PC-9 (cell line): ENCODE data around the gene CD209. TPM values are rescaled to one million over a fixed set of nuclear protein-coding genes. Genes with fewer than 3 reads are reported as not detected.

Experiments
- BruUV-seq: library from RNA; stranded (reverse); fragments of 400-500 nt; replicated peaks from 2 replicates; lab custom pipeline; 2021; lab: Mats Ljungman, UMichigan
- CTCF ChIA-PET: fragments of 300-600 bp; sonication (Branson Sonifier 250); formaldehyde crosslinking; loops from one replicate; lab custom pipeline; 2022; ENCODE audit warnings: antibody characterized with exemption; lab: Charles Lee
- POLR2A ChIA-PET: fragments of 300-600 bp; sonication (Branson Sonifier 250); formaldehyde crosslinking; loops from one replicate; lab custom pipeline; 2022; ENCODE audit warnings: antibody characterized with exemption; ENCODE audit not compliant: unreplicated experiment; lab: Charles Lee
- DNase-seq, 2 experiments: peaks; one replicate each; pipeline versions ENCODE4 v3.0.0 to v3.0.0-alpha.2; 2015 to 2022; ENCODE audit warnings: mixed read lengths in 1 of 2
- H2AFZ ChIP-seq: fragments of 200-600 bp; sonication (generic); 2 replicates; pipeline ENCODE4 v1.8.1; 2017; ENCODE audit warnings: antibody characterized with exemption
- H3F3A ChIP-seq: fragments of 200-600 bp; sonication (generic); 2 replicates; pipeline ENCODE4 v1.8.1; 2017; ENCODE audit warnings: antibody characterized with exemption, mild to moderate bottlenecking, low read depth; ENCODE audit not compliant: insufficient read depth
- H3K27ac ChIP-seq: fragments of 200-600 bp; sonication (generic); 2 replicates; pipeline ENCODE4 v1.6.1; 2016; ENCODE audit warnings: mixed run types
- H3K27me3 ChIP-seq: fragments of 200-600 bp; sonication (generic); 2 replicates; pipeline ENCODE4 v1.6.1; 2016; ENCODE audit warnings: low read depth, mixed run types; ENCODE audit not compliant: insufficient read depth
- H3K36me3 ChIP-seq: fragments of 200-600 bp; sonication (generic); 2 replicates; pipeline ENCODE4 v1.6.1; 2016; ENCODE audit warnings: low read depth, mixed run types
- H3K4me1 ChIP-seq: fragments of 200-600 bp; sonication (generic); replicated peaks from 2 replicates; pipeline ENCODE4 v1.6.1; 2016; ENCODE audit warnings: mixed run types; ENCODE audit not compliant: insufficient read depth
- H3K4me2 ChIP-seq: fragments of 200-600 bp; sonication (generic); 2 replicates; pipeline ENCODE4 v1.6.1; 2017; ENCODE audit warnings: mixed run types
- H3K4me3 ChIP-seq: fragments of 200-600 bp; sonication (generic); 2 replicates; pipeline ENCODE4 v1.6.1; 2016; ENCODE audit warnings: mixed run types
- H3K79me2 ChIP-seq: fragments of 200-600 bp; sonication (generic); 2 replicates; pipeline ENCODE4 v1.6.1; 2017; ENCODE audit warnings: low read depth, mixed run types
- H3K9me2 ChIP-seq: fragments of 200-600 bp; sonication (generic); 2 replicates; pipeline ENCODE4 v1.8.1; 2017; ENCODE audit warnings: mild to moderate bottlenecking; ENCODE audit not compliant: insufficient read depth
- H3K9me3 ChIP-seq: fragments of 200-600 bp; sonication (generic); 2 replicates; pipeline ENCODE4 v1.8.1; 2016; ENCODE audit warnings: low read depth; ENCODE audit not compliant: insufficient read depth
- H4K20me1 ChIP-seq: fragments of 200-600 bp; sonication (generic); 2 replicates; pipeline ENCODE4 v1.8.1; 2017; ENCODE audit not compliant: insufficient read depth
- EZH2 ChIP-seq: fragments of 200-600 bp; sonication (generic); IDR thresholded peaks from 2 replicates; pipeline ENCODE4 v1.8.0; 2017; ENCODE audit warnings: antibody characterized with exemption, low read depth
- intact Hi-C: fragments of 100-400 bp; cut with micrococcal nuclease; formaldehyde crosslinking; loops from one replicate; pipeline ENCODE4 v1.10.0; 2022; ENCODE audit not compliant: unreplicated experiment
- total RNA-seq: library from RNA; stranded (reverse); gene quantifications from 2 replicates; pipeline ENCODE4 v1.2.3, GENCODE V29; 2021
- TF ChIP-seq, protein P1 (sequence below): fragments of 200-600 bp; sonication (generic); conservative IDR thresholded peaks from 2 replicates; pipeline ENCODE4 v1.6.1; 2017; ENCODE audit warnings: mixed run types, antibody characterized with exemption, mild to moderate bottlenecking, moderate library complexity

CD209 gene
- total RNA-seq, 1 experiment from 2014 or later, result not detected

- TF ChIP-seq EZH2, result no peak
- TF ChIP-seq, protein P1, sequence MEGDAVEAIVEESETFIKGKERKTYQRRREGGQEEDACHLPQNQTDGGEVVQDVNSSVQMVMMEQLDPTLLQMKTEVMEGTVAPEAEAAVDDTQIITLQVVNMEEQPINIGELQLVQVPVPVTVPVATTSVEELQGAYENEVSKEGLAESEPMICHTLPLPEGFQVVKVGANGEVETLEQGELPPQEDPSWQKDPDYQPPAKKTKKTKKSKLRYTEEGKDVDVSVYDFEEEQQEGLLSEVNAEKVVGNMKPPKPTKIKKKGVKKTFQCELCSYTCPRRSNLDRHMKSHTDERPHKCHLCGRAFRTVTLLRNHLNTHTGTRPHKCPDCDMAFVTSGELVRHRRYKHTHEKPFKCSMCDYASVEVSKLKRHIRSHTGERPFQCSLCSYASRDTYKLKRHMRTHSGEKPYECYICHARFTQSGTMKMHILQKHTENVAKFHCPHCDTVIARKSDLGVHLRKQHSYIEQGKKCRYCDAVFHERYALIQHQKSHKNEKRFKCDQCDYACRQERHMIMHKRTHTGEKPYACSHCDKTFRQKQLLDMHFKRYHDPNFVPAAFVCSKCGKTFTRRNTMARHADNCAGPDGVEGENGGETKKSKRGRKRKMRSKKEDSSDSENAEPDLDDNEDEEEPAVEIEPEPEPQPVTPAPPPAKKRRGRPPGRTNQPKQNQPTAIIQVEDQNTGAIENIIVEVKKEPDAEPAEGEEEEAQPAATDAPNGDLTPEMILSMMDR, result no peak
- Histone ChIP-seq H4K20me1 (no peaks in the 10 kb centered on the region), H3K9me3 (peaks cover 7% of the 10 kb centered on the region; the same call in 1 of the 2 replicates), H3K79me2 (no peaks in the 10 kb centered on the region), H2AFZ (no peak overlapping the region), H3K9me2 (no peaks in the 10 kb centered on the region), H3K4me3 (no peak overlapping the region), H3K36me3 (no peaks in the 10 kb centered on the region), H3K27me3 (peaks cover 22% of the 10 kb centered on the region), H3K27ac (no peak overlapping the region), H3F3A (no peaks in the 10 kb centered on the region), H3K4me1 (no peaks in the 10 kb centered on the region), H3K4me2 (no peak overlapping the region)
- intact Hi-C loops, result no loop called here
- no peak for DNase-seq
- CTCF ChIA-PET, result no interaction called here
- BruUV-seq, result no TSS peak
- POLR2A ChIA-PET, result no interaction called here
Observed at GRCh38 chr19:7763696-7764095, 16.4 kb upstream of the CD209 start.

DNA sequence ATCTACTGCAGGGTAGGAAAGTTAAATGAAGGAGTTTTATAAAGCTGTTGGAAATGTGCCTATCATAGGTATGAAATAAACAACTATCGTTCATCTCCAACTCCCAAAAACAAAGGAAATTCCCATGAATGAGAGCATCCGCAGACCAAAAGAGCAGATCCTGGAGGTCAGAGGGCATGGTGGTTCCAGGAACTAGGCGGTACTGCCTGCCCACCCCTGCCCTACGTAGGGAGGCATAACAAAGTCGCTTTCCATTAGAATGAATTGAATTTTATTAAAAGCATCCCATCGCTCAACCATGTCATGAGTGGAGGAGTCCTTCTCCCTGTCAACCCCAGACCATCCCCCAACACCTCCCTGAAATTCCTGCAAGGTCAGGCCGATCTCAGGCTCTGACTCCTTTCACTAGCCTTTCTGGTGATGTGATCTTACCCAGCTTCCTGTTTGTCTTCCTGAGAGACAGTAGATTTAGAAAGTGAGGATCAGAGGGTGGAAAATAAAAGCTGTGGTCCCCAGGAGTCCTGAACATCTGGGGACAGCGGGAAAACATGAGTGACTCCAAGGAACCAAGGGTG lies 15.5 kb upstream of the CD209 start, which contains the start of gene CLEC4M:
Gene CLEC4M (plus strand): TSS at position 525 of the 575 bp plus-strand sequence. CDS start 24 bp downstream, at position 549.
- ChIA-PET CTCF (no interaction called here), POLR2A (no interaction called here)
- DNase-seq, result no peak
- TF ChIP-seq EZH2, result no peak
- TF ChIP-seq, protein P1, result no peak
- no TSS peak for BruUV-seq
- Histone ChIP-seq H4K20me1 (no peaks in the 10 kb centered on the region), H3K9me2 (no peaks in the 10 kb centered on the region), H3K4me3 (no peak within 1 kb of the TSS), H3K27ac (no peak within 1 kb of the TSS), H3K79me2 (no peaks in the 10 kb centered on the region), H3F3A (no peaks in the 10 kb centered on the region), H3K4me1 (no peaks in the 10 kb centered on the region), H3K4me2 (no peak within 1 kb of the TSS), H3K27me3 (peaks cover 20% of the 10 kb centered on the region), H3K9me3 (peaks cover 7% of the 10 kb centered on the region; the same call in 1 of the 2 replicates), H3K36me3 (no peaks in the 10 kb centered on the region), H2AFZ (no peak within 1 kb of the TSS)
- intact Hi-C loops, result no loop called here

- H3K4me2 ChIP-seq, result no peak overlapping the region
- H3K27me3 ChIP-seq, result peaks cover 13% of the 10 kb centered on the region; the same call in 1 of the 2 replicates
- intact Hi-C loops, result no loop called here
- H3K36me3 ChIP-seq, result no peaks in the 10 kb centered on the region
- no peak for DNase-seq
- no peaks in the 10 kb centered on the region for H3K9me2 ChIP-seq
- no peaks in the 10 kb centered on the region for H3K79me2 ChIP-seq
- no TSS peak for BruUV-seq
- no peaks in the 10 kb centered on the region for H3F3A ChIP-seq
- H3K27ac ChIP-seq, result no peak overlapping the region
- CTCF ChIA-PET, result no interaction called here
- H3K9me3 ChIP-seq, result peaks cover 21% of the 10 kb centered on the region
- H2AFZ ChIP-seq, result no peak overlapping the region
- no peak overlapping the region for H3K4me3 ChIP-seq
- H4K20me1 ChIP-seq, result no peaks in the 10 kb centered on the region
- POLR2A ChIA-PET, result no interaction called here
- no peaks in the 10 kb centered on the region for H3K4me1 ChIP-seq
- TF ChIP-seq EZH2, result no peak
- TF ChIP-seq, protein P1, result no peak
Observed at GRCh38 chr19:7759156-7759555, 11.8 kb upstream of the CD209 start.
